ENCODE data around the gene PRKCA.
A peak's percentile ranks its signal among the peaks of the same experiment; 100 is the strongest.

PRKCA gene

DNA sequence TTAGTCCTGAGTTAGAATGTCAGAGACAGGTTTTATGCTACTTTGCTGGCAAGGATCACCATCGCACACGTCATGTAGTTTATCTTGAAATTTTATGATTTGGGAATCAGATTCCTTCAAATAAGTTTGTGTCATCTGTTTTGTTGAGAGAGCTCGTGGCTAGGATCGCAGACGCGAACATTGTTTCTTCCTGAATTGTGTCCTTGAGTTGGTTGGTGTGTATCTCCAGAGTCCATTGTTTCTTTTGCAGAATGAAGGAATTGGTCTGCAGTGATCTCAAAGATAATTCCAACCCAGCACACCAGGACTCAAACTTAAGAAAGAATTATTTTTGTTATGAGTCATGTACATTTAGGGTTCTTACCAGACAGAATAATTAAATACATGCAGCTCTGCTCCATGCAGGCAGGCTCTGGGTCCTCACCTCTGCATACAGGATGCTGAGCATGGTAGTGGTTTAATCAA, 51.6 kb downstream of the PRKCA start:
- peak; percentile 43 for ATAC-seq
- TF ChIP-seq GLIS3 (CRISPR knock-in tag; IDR thresholded peaks at IDR 0.05) (no peak), BACH2 (CRISPR knock-in tag; IDR thresholded peaks at IDR 0.05; ENCODE audit: borderline replicate concordance) (no peak), SNAI2 (CRISPR knock-in tag; IDR thresholded peaks at IDR 0.05) (peak; percentile 74; the same call in 1 of the 2 replicates), TCF4 (CRISPR knock-in tag; IDR thresholded peaks at IDR 0.05; ENCODE audit: borderline replicate concordance) (no peak; the same call in 1 of the 2 replicates)
- TF ChIP-seq, protein P1, sequence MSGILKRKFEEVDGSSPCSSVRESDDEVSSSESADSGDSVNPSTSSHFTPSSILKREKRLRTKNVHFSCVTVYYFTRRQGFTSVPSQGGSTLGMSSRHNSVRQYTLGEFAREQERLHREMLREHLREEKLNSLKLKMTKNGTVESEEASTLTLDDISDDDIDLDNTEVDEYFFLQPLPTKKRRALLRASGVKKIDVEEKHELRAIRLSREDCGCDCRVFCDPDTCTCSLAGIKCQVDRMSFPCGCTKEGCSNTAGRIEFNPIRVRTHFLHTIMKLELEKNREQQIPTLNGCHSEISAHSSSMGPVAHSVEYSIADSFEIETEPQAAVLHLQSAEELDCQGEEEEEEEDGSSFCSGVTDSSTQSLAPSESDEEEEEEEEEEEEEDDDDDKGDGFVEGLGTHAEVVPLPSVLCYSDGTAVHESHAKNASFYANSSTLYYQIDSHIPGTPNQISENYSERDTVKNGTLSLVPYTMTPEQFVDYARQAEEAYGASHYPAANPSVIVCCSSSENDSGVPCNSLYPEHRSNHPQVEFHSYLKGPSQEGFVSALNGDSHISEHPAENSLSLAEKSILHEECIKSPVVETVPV (CRISPR knock-in tag; IDR thresholded peaks at IDR 0.05): 0 out of 2 replicates have a peak, but pooled peaks have one; percentile 26
- TF ChIP-seq, protein P2, sequence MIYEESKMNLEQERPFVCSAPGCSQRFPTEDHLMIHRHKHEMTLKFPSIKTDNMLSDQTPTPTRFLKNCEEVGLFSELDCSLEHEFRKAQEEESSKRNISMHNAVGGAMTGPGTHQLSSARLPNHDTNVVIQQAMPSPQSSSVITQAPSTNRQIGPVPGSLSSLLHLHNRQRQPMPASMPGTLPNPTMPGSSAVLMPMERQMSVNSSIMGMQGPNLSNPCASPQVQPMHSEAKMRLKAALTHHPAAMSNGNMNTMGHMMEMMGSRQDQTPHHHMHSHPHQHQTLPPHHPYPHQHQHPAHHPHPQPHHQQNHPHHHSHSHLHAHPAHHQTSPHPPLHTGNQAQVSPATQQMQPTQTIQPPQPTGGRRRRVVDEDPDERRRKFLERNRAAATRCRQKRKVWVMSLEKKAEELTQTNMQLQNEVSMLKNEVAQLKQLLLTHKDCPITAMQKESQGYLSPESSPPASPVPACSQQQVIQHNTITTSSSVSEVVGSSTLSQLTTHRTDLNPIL (CRISPR knock-in tag; IDR thresholded peaks at IDR 0.05; ENCODE audit: low read depth): 0 out of 2 replicates have a peak, but pooled peaks have one; percentile 22

DNA sequence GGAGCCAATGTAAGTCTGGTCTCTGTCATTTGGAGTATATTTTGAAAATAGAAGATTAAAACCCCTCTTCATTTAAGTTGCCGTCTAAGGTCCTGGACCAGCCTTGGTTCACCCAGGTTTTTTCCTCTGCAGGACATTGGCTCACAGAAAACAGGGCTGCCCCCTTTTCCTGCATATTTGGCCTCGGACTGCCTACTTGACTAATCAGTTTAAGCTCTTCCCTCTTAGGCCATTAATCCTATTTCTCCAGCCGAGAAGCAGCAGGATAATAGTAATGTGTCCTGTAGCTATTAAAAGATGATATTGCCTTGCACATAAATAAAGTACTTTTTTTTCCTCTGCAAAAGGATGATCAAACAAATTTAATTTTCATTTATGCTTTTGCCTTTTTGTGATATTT, 52.1 kb downstream of the PRKCA start:
- TF ChIP-seq, protein P3, sequence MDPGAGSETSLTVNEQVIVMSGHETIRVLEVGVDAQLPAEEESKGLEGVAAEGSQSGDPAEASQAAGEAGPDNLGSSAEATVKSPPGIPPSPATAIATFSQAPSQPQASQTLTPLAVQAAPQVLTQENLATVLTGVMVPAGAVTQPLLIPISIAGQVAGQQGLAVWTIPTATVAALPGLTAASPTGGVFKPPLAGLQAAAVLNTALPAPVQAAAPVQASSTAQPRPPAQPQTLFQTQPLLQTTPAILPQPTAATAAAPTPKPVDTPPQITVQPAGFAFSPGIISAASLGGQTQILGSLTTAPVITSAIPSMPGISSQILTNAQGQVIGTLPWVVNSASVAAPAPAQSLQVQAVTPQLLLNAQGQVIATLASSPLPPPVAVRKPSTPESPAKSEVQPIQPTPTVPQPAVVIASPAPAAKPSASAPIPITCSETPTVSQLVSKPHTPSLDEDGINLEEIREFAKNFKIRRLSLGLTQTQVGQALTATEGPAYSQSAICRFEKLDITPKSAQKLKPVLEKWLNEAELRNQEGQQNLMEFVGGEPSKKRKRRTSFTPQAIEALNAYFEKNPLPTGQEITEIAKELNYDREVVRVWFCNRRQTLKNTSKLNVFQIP (CRISPR knock-in tag; IDR thresholded peaks at IDR 0.05; ENCODE audit: borderline replicate concordance, low read depth): no peak
- TF ChIP-seq PPARA (CRISPR knock-in tag; IDR thresholded peaks at IDR 0.05; ENCODE audit: borderline replicate concordance) (no peak), ISL1 (CRISPR knock-in tag; IDR thresholded peaks at IDR 0.05) (no peak), ZNF70 (CRISPR knock-in tag; IDR thresholded peaks at IDR 0.05) (no peak), RARB (CRISPR knock-in tag; IDR thresholded peaks at IDR 0.05) (no peak), ZC3H10 (CRISPR knock-in tag; IDR thresholded peaks at IDR 0.05) (no peak), TOX (CRISPR knock-in tag; IDR thresholded peaks at IDR 0.05; ENCODE audit: borderline replicate concordance) (no peak), ZNF8 (CRISPR knock-in tag; IDR thresholded peaks at IDR 0.05) (no peak), GLIS3 (CRISPR knock-in tag; IDR thresholded peaks at IDR 0.05) (no peak), ZFP30 (CRISPR knock-in tag; IDR thresholded peaks at IDR 0.05) (no peak), ZFP3 (CRISPR knock-in tag; IDR thresholded peaks at IDR 0.05) (no peak), TCF4 (CRISPR knock-in tag; IDR thresholded peaks at IDR 0.05; ENCODE audit: borderline replicate concordance) (no peak)
- TF ChIP-seq, protein P4, sequence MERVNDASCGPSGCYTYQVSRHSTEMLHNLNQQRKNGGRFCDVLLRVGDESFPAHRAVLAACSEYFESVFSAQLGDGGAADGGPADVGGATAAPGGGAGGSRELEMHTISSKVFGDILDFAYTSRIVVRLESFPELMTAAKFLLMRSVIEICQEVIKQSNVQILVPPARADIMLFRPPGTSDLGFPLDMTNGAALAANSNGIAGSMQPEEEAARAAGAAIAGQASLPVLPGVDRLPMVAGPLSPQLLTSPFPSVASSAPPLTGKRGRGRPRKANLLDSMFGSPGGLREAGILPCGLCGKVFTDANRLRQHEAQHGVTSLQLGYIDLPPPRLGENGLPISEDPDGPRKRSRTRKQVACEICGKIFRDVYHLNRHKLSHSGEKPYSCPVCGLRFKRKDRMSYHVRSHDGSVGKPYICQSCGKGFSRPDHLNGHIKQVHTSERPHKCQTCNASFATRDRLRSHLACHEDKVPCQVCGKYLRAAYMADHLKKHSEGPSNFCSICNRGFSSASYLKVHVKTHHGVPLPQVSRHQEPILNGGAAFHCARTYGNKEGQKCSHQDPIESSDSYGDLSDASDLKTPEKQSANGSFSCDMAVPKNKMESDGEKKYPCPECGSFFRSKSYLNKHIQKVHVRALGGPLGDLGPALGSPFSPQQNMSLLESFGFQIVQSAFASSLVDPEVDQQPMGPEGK (CRISPR knock-in tag; IDR thresholded peaks at IDR 0.05; ENCODE audit: borderline replicate concordance): no peak
- TF ChIP-seq, protein P1 (CRISPR knock-in tag; IDR thresholded peaks at IDR 0.05): no peak
- TF ChIP-seq, protein P2 (CRISPR knock-in tag; IDR thresholded peaks at IDR 0.05; ENCODE audit: low read depth): no peak
- ATAC-seq: peak; percentile 37

DNA sequence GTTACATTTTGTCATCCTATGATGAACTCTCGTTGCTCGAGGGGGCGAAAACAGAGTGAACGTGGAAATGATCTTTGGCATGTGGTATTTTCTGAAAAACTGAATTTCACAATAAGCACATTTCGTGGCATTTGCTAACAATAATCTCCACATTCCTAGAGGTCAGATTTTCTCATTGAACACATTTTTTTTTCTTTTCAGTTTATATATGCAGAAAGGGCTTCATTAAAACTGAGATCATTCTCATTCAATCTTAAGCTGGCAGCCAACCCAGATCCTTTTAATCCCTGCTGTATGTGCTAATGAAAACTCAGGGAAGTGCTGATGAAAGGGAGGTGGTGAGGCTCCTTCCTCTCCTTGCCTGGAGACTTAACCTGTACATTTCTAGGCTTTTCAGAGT, 52.6 kb downstream of the PRKCA start:
- no peak for TF ChIP-seq BACH2 (CRISPR knock-in tag; IDR thresholded peaks at IDR 0.05; ENCODE audit: borderline replicate concordance)
- TF ChIP-seq, protein P5, sequence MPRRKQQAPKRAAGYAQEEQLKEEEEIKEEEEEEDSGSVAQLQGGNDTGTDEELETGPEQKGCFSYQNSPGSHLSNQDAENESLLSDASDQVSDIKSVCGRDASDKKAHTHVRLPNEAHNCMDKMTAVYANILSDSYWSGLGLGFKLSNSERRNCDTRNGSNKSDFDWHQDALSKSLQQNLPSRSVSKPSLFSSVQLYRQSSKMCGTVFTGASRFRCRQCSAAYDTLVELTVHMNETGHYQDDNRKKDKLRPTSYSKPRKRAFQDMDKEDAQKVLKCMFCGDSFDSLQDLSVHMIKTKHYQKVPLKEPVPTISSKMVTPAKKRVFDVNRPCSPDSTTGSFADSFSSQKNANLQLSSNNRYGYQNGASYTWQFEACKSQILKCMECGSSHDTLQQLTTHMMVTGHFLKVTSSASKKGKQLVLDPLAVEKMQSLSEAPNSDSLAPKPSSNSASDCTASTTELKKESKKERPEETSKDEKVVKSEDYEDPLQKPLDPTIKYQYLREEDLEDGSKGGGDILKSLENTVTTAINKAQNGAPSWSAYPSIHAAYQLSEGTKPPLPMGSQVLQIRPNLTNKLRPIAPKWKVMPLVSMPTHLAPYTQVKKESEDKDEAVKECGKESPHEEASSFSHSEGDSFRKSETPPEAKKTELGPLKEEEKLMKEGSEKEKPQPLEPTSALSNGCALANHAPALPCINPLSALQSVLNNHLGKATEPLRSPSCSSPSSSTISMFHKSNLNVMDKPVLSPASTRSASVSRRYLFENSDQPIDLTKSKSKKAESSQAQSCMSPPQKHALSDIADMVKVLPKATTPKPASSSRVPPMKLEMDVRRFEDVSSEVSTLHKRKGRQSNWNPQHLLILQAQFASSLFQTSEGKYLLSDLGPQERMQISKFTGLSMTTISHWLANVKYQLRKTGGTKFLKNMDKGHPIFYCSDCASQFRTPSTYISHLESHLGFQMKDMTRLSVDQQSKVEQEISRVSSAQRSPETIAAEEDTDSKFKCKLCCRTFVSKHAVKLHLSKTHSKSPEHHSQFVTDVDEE (CRISPR knock-in tag; IDR thresholded peaks at IDR 0.05): no peak
- no peak for ATAC-seq
